HepG2 (cell line): Measurements from ENCODE around the gene GARIN3.

ENCODE experiments used
- CHD2 ChIP-seq: IDR thresholded peaks from 2 replicates; pipeline ENCODE4 v1.6.1; 2011; ENCODE audit warnings: low read depth, low read length, improper control_type of control experiment
- CTCF ChIP-seq: sonication (generic); formaldehyde crosslinking; IDR thresholded peaks from 2 replicates; pipeline ENCODE4 v1.5.0; 2020; ENCODE audit warnings: mild to moderate bottlenecking, missing genetic modification reagents, moderate library complexity
- EP300 ChIP-seq, 3 experiments: sonication (generic) in 1 of 3; formaldehyde crosslinking in 1 of 3; IDR thresholded peaks; 2 replicates each; pipeline versions ENCODE4 v1.5.1 to v1.6.1; 2011 to 2020; ENCODE audit warnings: low read depth in 2 of 3, low read length in 2 of 3, borderline replicate concordance in 1 of 3, improper control_type of control experiment in 1 of 3, mild to moderate bottlenecking in 1 of 3, missing genetic modification reagents in 1 of 3, moderate library complexity in 1 of 3
- EZH2 ChIP-seq: conservative IDR thresholded peaks from 2 replicates; pipeline ENCODE4 v1.6.1; 2012; ENCODE audit warnings: mild to moderate bottlenecking, low read depth, low read length, moderate library complexity
- HNRNPUL1 ChIP-seq: fragments of 200-400 bp; formaldehyde crosslinking; IDR thresholded peaks from 2 replicates; pipeline ENCODE4 v1.6.1; 2017; ENCODE audit warnings: low read depth, mild to moderate bottlenecking, low read length, moderate library complexity
- PBX3 ChIP-seq: sonication (generic); formaldehyde crosslinking; IDR thresholded peaks from 2 replicates; pipeline ENCODE4 v1.8.1; 2023; ENCODE audit warnings: missing genetic modification reagents, inconsistent platforms, borderline replicate concordance

GRCh38 chr5:157187046-157187754 is 21.1 kb upstream of the GARIN3 start:
- no peak for TF ChIP-seq HNRNPUL1
- no peak for TF ChIP-seq CTCF
- TF ChIP-seq EP300 (IDR thresholded peaks at IDR 0.05; ENCODE audit: low read depth in 2 of 2, low read length in 2 of 2) = no peak
- no peak for TF ChIP-seq EP300 (CRISPR knock-in tag; IDR thresholded peaks at IDR 0.05; ENCODE audit: borderline replicate concordance)
- no peak for TF ChIP-seq PBX3 (CRISPR knock-in tag)
- TF ChIP-seq CHD2 = no peak
- no peak for TF ChIP-seq EZH2
